A673 (cell line): ENCODE measurements around the gene RING1. TPM values are rescaled to one million over a fixed set of nuclear protein-coding genes. Genes with fewer than 3 reads are reported as not detected.

Experiments used
- BruUV-seq: library from RNA; stranded (reverse); fragments of 400-500 nt; replicated peaks from 2 replicates; lab custom pipeline; 2021; lab: Mats Ljungman, UMichigan
- CTCF ChIA-PET: fragments of 300-600 bp; sonication (Branson Sonifier 250); formaldehyde crosslinking; loops from one replicate; lab custom pipeline; 2022; ENCODE audit warnings: antibody characterized with exemption; lab: Charles Lee
- POLR2A ChIA-PET: fragments of 300-600 bp; sonication (Branson Sonifier 250); formaldehyde crosslinking; loops from one replicate; lab custom pipeline; 2022; ENCODE audit warnings: antibody characterized with exemption; ENCODE audit not compliant: low non-redundant PET; lab: Charles Lee
- DNase-seq: peaks from one replicate; pipeline ENCODE4 v3.0.0-alpha.2; 2015; ENCODE audit warnings: low spot score
- H3K27ac ChIP-seq: fragments of 200-600 bp; sonication (generic); 2 replicates; pipeline ENCODE4 v1.5.1; 2016; ENCODE audit warnings: mixed run types, low read depth, mild to moderate bottlenecking, mixed read lengths, antibody characterized with exemption, low read length; ENCODE audit not compliant: poor library complexity, severe bottlenecking
- H3K27me3 ChIP-seq: fragments of 200-600 bp; sonication (generic); replicated peaks from 2 replicates; pipeline ENCODE4 v1.6.1; 2017; ENCODE audit warnings: mixed run types, low read depth, mild to moderate bottlenecking, mixed read lengths, antibody characterized with exemption, low read length; ENCODE audit not compliant: insufficient read depth, poor library complexity
- H3K36me3 ChIP-seq: fragments of 200-600 bp; sonication (generic); 2 replicates; pipeline ENCODE4 v1.6.1; 2016; ENCODE audit warnings: mixed run types, mild to moderate bottlenecking, mixed read lengths, antibody characterized with exemption, low read length; ENCODE audit not compliant: insufficient read depth, poor library complexity, severe bottlenecking
- H3K4me1 ChIP-seq: fragments of 200-600 bp; sonication (generic); 2 replicates; pipeline ENCODE4 v1.6.1; 2017; ENCODE audit warnings: mixed run types, mild to moderate bottlenecking, mixed read lengths, antibody characterized with exemption, low read length; ENCODE audit not compliant: insufficient read depth, poor library complexity, severe bottlenecking
- H3K4me3 ChIP-seq: fragments of 200-600 bp; sonication (generic); 2 replicates; pipeline ENCODE4 v1.5.1; 2016; ENCODE audit warnings: low read depth, mixed run types, mild to moderate bottlenecking, mixed read lengths, low read length; ENCODE audit not compliant: poor library complexity, severe bottlenecking
- H3K9me3 ChIP-seq: fragments of 200-600 bp; sonication (generic); 2 replicates; pipeline ENCODE4 v1.6.1; 2016; ENCODE audit warnings: mixed run types, low read depth, mild to moderate bottlenecking, mixed read lengths, antibody characterized with exemption, low read length; ENCODE audit not compliant: poor library complexity, severe bottlenecking
- EZH2 ChIP-seq: fragments of 200-600 bp; sonication (generic); IDR thresholded peaks from 2 replicates; pipeline ENCODE4 v1.6.1; 2017; ENCODE audit warnings: borderline replicate concordance, low read depth, mild to moderate bottlenecking, mixed read lengths, antibody characterized with exemption, low read length; ENCODE audit not compliant: poor library complexity, severe bottlenecking
- intact Hi-C: fragments of 100-400 bp; cut with micrococcal nuclease; formaldehyde crosslinking; loops from one replicate; pipeline ENCODE4 v1.10.0; 2022; ENCODE audit not compliant: unreplicated experiment
- total RNA-seq: library from RNA; stranded (reverse); gene quantifications from 2 replicates; pipeline ENCODE4 v1.2.3, GENCODE V29; 2021
- TF ChIP-seq, protein P1 (sequence below): fragments of 300-800, 200-600 bp; sonication (generic); conservative IDR thresholded peaks from 2 replicates; pipeline ENCODE4 v1.5.1; 2017; ENCODE audit warnings: low read depth, mild to moderate bottlenecking, antibody characterized with exemption, low read length, moderate library complexity, mixed read lengths

The RING1 gene
- total RNA-seq, 1 experiment from 2014 or later, result 43.3 TPM

DNA sequence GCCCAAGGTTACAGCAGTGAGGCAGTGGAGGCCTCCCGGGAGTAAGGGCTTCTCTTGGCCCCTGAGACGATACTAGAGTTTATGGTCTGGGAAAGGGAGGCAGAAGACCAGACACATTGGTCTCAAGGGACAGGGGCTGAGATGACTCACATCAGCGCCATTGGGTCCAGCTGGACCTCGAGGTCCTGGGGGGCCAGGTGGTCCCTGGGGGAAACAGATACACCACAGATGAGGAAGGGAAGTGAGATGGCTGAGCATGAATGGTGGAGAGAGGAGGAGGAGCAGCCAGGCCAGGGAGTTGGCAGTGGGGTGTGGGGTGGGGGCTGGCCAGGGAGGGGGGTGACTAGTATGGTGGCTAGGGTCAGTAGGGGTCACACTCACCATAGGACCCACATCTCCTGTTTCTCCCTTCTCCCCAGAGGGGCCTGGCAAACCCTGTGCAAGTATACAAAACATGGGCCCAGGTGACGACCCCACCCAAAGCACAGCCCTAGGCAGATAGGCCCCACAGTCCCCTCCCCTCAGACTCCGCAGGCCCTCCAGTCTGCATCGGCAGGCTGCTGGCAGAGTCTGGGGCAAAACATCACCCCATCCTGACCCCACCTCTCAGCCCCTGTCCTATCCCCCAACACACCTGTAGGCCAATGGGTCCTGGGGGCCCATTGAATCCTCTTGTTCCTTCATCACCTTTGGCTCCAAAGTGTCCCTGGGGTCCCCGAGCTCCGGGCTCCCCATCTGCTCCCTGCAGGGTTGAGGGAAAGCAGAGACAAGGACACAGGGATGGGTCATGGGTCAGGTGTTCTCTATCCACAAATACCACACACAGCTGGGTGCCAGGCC, 37.9 kb upstream of the RING1 start:
- TF ChIP-seq, protein P1, sequence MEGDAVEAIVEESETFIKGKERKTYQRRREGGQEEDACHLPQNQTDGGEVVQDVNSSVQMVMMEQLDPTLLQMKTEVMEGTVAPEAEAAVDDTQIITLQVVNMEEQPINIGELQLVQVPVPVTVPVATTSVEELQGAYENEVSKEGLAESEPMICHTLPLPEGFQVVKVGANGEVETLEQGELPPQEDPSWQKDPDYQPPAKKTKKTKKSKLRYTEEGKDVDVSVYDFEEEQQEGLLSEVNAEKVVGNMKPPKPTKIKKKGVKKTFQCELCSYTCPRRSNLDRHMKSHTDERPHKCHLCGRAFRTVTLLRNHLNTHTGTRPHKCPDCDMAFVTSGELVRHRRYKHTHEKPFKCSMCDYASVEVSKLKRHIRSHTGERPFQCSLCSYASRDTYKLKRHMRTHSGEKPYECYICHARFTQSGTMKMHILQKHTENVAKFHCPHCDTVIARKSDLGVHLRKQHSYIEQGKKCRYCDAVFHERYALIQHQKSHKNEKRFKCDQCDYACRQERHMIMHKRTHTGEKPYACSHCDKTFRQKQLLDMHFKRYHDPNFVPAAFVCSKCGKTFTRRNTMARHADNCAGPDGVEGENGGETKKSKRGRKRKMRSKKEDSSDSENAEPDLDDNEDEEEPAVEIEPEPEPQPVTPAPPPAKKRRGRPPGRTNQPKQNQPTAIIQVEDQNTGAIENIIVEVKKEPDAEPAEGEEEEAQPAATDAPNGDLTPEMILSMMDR, result no peak
- no peak for TF ChIP-seq EZH2
- ChIA-PET POLR2A (no interaction called here), CTCF (no interaction called here)
- Histone ChIP-seq H3K27me3 (no peaks in the 10 kb centered on the region), H3K4me3 (no peak overlapping the region), H3K27ac (no peak overlapping the region), H3K9me3 (no peaks in the 10 kb centered on the region), H3K4me1 (no peaks in the 10 kb centered on the region), H3K36me3 (no peaks in the 10 kb centered on the region)
- no peak for DNase-seq
- intact Hi-C loops, result no loop called here
- BruUV-seq, result no TSS peak

DNA sequence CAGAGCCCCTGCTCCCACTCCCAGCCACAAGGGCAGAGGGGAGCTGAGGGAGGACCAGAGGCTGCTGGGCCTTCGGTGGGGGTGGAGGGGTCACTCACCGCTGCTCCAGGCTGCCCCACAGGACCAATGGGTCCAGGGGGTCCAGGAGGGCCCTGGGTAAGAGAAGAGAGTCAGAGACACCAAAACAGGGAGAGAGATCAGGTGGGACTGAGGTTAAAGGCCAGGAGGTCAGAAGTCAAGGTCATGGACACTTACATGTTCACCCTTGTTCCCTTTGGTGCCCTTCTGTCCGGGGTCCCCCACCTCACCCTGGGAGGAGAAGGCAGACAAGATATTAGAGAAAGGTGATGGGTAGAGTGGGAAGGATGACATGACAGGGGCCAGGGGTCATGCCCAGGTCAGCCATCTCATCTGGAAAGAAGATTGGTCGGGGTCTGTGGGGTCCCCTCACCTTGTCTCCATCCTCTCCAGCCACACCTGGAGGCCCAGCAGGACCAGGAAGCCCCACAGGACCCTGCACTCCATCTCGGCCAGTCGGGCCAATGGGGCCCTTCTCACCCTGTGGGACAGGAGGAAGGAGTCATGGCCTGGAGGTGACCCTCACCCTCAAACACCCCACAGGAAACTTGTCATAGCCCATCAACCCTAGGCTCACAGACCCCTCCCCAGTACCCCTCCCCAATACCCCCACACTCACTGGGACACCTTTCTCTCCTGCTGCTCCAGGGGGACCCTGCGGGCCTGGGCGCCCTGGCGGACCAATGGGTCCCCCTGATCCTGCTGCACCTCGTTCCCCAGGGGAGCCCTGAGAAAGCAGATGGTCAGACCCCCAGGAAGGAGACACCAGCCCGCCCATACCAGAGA, 37.1 kb upstream of the RING1 start:
- intact Hi-C loops, result no loop called here
- no peak overlapping the region for H3K27ac ChIP-seq
- H3K27me3 ChIP-seq, result no peaks in the 10 kb centered on the region
- no peak for DNase-seq
- CTCF ChIA-PET, result no interaction called here
- no TSS peak for BruUV-seq
- H3K4me3 ChIP-seq, result no peak overlapping the region
- POLR2A ChIA-PET, result no interaction called here
- no peaks in the 10 kb centered on the region for H3K9me3 ChIP-seq
- H3K4me1 ChIP-seq, result no peaks in the 10 kb centered on the region
- H3K36me3 ChIP-seq, result no peaks in the 10 kb centered on the region
- TF ChIP-seq, protein P1, result no peak
- no peak for TF ChIP-seq EZH2

DNA sequence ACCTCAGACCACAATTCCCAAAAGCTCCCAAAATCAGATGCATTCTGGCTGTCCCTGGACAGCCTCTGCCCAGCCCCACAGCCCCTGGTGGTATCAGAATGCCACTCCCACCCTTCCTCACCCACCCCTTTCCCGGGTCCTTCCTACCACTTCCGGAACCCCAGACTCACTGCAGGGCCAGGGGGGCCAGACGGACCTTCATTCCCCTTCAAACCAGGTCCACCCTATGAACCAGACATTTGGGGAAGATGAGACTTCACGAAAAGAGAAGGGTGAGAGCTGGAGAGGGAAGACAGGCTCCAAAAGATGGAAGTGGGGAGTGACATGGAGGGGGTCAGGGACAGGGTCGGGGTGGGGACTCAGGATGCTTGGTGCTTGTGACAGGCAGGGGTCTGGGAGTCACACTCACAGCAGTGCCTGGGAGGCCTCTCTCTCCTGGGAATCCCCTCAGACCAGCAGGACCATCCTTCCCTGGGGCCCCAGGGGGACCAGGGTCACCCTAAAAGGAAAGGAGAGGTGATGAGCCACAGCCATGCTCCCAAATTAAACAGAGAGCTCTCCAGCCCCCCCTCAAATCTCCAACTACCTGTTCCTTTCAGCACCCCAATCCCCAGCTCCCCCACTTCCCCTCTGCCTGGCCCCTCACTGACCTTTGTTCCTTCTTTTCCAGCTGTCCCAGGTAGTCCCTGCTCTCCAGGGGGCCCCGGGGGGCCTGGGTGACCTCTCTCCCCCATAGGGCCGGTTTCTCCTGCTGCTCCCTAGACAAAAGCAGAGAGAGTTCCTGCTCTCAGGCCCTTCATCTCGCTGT, 36.2 kb upstream of the RING1 start:
- no peak overlapping the region for H3K27ac ChIP-seq
- ChIA-PET POLR2A (no interaction called here), CTCF (interaction anchor here (1.2 kb wide), 1 partner anchor 11 kb away, joined by 13 read pairs; no protein-coding TSS in a partner anchor)
- intact Hi-C loops, result no loop called here
- H3K27me3 ChIP-seq, result no peaks in the 10 kb centered on the region
- H3K4me1 ChIP-seq, result no peaks in the 10 kb centered on the region
- no peaks in the 10 kb centered on the region for H3K36me3 ChIP-seq
- TF ChIP-seq, protein P1, result no peak
- TF ChIP-seq EZH2, result no peak
- DNase-seq, result no peak
- H3K9me3 ChIP-seq, result no peaks in the 10 kb centered on the region
- BruUV-seq, result no TSS peak
- H3K4me3 ChIP-seq, result no peak overlapping the region
